Measurements from ENCODE around the gene ATP6V0E1. TPM values are rescaled to one million over a fixed set of nuclear protein-coding genes. Genes with fewer than 3 reads are reported as not detected.

The ATP6V0E1 gene
- total RNA-seq, 2 donors from 2014 or later, result 171 to 232 TPM

GRCh38 chr5:172973127-172973916 lies 10.2 kb upstream of the ATP6V0E1 start:
- intact Hi-C loops (cut with DNase I), result no loop called here
- H3K4me3 ChIP-seq, result no peak overlapping the region
- 54% methylated on average over 3 of the region's 3 CpGs for WGBS

DNA sequence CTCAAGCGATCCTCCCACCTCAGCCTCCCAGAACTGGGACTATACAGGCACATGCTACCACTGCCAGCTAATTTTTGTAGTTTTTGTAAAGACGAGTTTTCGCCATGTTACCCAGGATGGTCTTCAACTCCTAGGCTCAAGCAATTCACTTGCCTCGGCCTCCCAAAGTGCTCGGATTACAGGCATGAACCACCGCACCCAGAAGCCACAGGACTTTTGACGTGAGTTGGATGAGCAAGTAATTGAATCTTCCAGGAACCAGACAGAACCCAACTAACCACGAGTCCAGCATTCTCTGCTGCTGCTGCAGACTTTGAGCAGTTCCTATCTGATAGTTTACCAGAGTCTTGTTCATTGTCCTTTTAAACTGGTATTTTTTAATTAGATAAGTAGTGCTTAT lies 9.6 kb upstream of the ATP6V0E1 start:
- Histone ChIP-seq H3K4me1 (replicated peaks) (no peaks in the 10 kb centered on the region), H3K27me3 (replicated peaks; ENCODE audit: insufficient read depth) (no peaks in the 10 kb centered on the region), H3K4me3 (no peak overlapping the region), H3K27ac (no peak overlapping the region), H3K36me3 (no peaks in the 10 kb centered on the region), H3K9me3 (no peaks in the 10 kb centered on the region)
- intact Hi-C loops (cut with DNase I), result no loop called here
- TF ChIP-seq, protein P1, sequence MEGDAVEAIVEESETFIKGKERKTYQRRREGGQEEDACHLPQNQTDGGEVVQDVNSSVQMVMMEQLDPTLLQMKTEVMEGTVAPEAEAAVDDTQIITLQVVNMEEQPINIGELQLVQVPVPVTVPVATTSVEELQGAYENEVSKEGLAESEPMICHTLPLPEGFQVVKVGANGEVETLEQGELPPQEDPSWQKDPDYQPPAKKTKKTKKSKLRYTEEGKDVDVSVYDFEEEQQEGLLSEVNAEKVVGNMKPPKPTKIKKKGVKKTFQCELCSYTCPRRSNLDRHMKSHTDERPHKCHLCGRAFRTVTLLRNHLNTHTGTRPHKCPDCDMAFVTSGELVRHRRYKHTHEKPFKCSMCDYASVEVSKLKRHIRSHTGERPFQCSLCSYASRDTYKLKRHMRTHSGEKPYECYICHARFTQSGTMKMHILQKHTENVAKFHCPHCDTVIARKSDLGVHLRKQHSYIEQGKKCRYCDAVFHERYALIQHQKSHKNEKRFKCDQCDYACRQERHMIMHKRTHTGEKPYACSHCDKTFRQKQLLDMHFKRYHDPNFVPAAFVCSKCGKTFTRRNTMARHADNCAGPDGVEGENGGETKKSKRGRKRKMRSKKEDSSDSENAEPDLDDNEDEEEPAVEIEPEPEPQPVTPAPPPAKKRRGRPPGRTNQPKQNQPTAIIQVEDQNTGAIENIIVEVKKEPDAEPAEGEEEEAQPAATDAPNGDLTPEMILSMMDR (IDR thresholded peaks at IDR 0.05), result no peak
- no peak for DNase-seq (ENCODE audit: low spot score)
- 82% methylated on average over 8 of the region's 8 CpGs for WGBS

More at GRCh38 chr5:172973127-172973916, 10.2 kb upstream of the ATP6V0E1 start:
- H3K9me3 ChIP-seq, result no peaks in the 10 kb centered on the region
- peaks cover 0 to under 1% of the 10 kb centered on the region in 2 donors for H3K36me3 ChIP-seq
- no peak overlapping the region for H3K27ac ChIP-seq
- no peak for TF ChIP-seq POLR2AphosphoS5 (IDR thresholded peaks at IDR 0.05)
- no peak for TF ChIP-seq POLR2A (IDR thresholded peaks at IDR 0.05)
- TF ChIP-seq, protein P1 (IDR thresholded peaks at IDR 0.05), result no peak
- H3K27me3 ChIP-seq (replicated peaks; ENCODE audit: insufficient read depth), result no peaks in the 10 kb centered on the region
- no peak for DNase-seq (ENCODE audit: low spot score)
- no peaks in the 10 kb centered on the region for H3K4me1 ChIP-seq (replicated peaks)

GRCh38 chr5:172975289-172975688 lies 8.3 kb upstream of the ATP6V0E1 start:
- Histone ChIP-seq H3K4me1 (replicated peaks) (no peaks in the 10 kb centered on the region), H3K27me3 (replicated peaks; ENCODE audit: insufficient read depth) (no peaks in the 10 kb centered on the region), H3K36me3 (no peaks in the 10 kb centered on the region), H3K4me3 (no peak overlapping the region), H3K27ac (no peak overlapping the region), H3K9me3 (no peaks in the 10 kb centered on the region)
- TF ChIP-seq POLR2AphosphoS5 (IDR thresholded peaks at IDR 0.05) (no peak), POLR2A (IDR thresholded peaks at IDR 0.05) (no peak)
- TF ChIP-seq, protein P1 (IDR thresholded peaks at IDR 0.05), result no peak
- 93% methylated on average over 11 of the region's 11 CpGs for WGBS
- no peak for DNase-seq (ENCODE audit: low spot score)
- intact Hi-C loops (cut with DNase I), result loop anchor here (5.0 kb wide), 1 partner anchor 307 kb away; no protein-coding TSS in a partner anchor

GRCh38 chr5:172979778-172980177 lies 3.8 kb upstream of the ATP6V0E1 start:
- Histone ChIP-seq H3K4me3 (no peak overlapping the region), H3K36me3 (no peaks in the 10 kb centered on the region), H3K27ac (no peak overlapping the region), H3K9me3 (no peaks in the 10 kb centered on the region), H3K27me3 (replicated peaks; ENCODE audit: insufficient read depth) (no peaks in the 10 kb centered on the region), H3K4me1 (replicated peaks) (no peaks in the 10 kb centered on the region)
- no peak for DNase-seq (ENCODE audit: low spot score)
- TF ChIP-seq, protein P1 (IDR thresholded peaks at IDR 0.05), result no peak
- no peak for TF ChIP-seq POLR2AphosphoS5 (IDR thresholded peaks at IDR 0.05)
- TF ChIP-seq POLR2A (IDR thresholded peaks at IDR 0.05), result no peak
- intact Hi-C loops (cut with DNase I), result loop anchor here (5.0 kb wide), 1 partner anchor 303 kb away; no protein-coding TSS in a partner anchor
- WGBS, result 87% methylated on average over 4 of the region's 4 CpGs

DNA sequence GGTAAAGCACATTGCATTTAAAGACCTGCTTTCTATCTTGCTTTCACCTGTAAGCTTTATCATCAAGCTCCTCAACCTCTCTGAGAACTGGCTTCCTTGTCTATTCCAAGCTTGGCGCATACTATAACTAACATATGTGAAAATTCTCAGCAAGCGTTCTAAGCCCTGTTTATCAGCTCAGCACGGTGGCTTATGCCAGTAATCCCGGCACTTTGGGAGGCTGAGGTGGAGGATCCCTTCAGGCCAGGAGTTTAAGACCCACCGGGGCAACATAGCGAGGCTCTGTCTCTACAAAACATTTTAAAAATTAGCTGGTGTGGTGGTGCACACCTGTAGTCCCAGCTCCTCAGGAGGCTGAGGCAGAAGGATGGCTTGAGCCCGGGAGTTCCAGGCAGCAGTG lies 1.6 kb upstream of the ATP6V0E1 start:
- H3K4me3 ChIP-seq, result no peak overlapping the region
- no peak overlapping the region for H3K27ac ChIP-seq
- no peak for DNase-seq (ENCODE audit: low spot score)
- no peaks in the 10 kb centered on the region for H3K4me1 ChIP-seq (replicated peaks)
- H3K9me3 ChIP-seq, result no peaks in the 10 kb centered on the region
- H3K27me3 ChIP-seq (replicated peaks; ENCODE audit: insufficient read depth), result no peaks in the 10 kb centered on the region
- H3K36me3 ChIP-seq, result no peaks in the 10 kb centered on the region
- TF ChIP-seq POLR2AphosphoS5 (IDR thresholded peaks at IDR 0.05) (no peak), POLR2A (IDR thresholded peaks at IDR 0.05) (no peak)
- TF ChIP-seq, protein P1 (IDR thresholded peaks at IDR 0.05), result no peak
- intact Hi-C loops (cut with DNase I), result no loop called here
- 93% methylated on average over 7 of the region's 7 CpGs for WGBS

All from prostate gland (tissue), 2 donors.